ENCODE results near the gene TNS3.

DNA sequence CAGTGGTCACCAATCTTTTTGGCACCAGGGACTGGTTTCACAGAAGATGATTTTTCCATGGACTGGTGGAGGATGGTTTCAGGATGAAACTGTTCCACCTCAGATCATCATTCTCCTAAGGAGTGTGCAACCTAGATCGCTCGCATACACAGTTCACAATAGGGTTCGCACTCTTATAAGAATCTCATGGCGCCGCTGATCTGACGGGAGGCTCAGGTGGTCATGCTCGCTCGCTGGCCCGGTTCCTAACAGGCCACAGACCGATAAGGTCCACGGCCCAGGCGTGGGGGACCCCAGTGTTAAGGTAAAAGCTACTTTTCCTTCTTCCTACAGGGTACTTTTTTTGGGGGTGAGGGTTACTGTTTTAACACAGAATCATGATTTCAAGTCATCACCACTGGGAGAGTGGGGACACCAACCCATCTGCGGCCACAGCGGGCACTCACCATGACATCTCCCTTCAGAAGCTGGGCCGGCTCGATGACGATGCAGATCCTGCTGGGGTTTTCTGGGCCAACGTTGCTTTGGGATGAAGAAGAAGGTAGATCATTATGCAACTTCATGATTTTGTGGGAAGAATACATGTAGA is 170.5 kb downstream of the TNS3 start:
- TF ChIP-seq, protein P1, sequence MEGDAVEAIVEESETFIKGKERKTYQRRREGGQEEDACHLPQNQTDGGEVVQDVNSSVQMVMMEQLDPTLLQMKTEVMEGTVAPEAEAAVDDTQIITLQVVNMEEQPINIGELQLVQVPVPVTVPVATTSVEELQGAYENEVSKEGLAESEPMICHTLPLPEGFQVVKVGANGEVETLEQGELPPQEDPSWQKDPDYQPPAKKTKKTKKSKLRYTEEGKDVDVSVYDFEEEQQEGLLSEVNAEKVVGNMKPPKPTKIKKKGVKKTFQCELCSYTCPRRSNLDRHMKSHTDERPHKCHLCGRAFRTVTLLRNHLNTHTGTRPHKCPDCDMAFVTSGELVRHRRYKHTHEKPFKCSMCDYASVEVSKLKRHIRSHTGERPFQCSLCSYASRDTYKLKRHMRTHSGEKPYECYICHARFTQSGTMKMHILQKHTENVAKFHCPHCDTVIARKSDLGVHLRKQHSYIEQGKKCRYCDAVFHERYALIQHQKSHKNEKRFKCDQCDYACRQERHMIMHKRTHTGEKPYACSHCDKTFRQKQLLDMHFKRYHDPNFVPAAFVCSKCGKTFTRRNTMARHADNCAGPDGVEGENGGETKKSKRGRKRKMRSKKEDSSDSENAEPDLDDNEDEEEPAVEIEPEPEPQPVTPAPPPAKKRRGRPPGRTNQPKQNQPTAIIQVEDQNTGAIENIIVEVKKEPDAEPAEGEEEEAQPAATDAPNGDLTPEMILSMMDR (IDR thresholded peaks at IDR 0.05; ENCODE audit: low read depth, low read length) = no peak
- no peak for TF ChIP-seq POLR2A (IDR thresholded peaks at IDR 0.05; ENCODE audit: extremely low read depth, insufficient read length)
- TF ChIP-seq MYC (IDR thresholded peaks at IDR 0.05; ENCODE audit: low read depth, low read length) = no peak
